B cell (primary cell): ENCODE measurements around the gene ANKRD24.

ENCODE experiments used
- EZH2 ChIP-seq: IDR thresholded peaks from 2 replicates; pipeline ENCODE4 v1.6.1; 2012; ENCODE audit warnings: borderline replicate concordance, low read depth, mild to moderate bottlenecking, moderate library complexity, low read length; ENCODE audit not compliant: insufficient read depth, poor library complexity, severe bottlenecking
- TF ChIP-seq, protein P1 (sequence below): fragments of 200-600 bp; IDR thresholded peaks from one replicate; pipeline ENCODE4 v1.8.0; 2022; ENCODE audit warnings: antibody characterized with exemption, mild to moderate bottlenecking

DNA sequence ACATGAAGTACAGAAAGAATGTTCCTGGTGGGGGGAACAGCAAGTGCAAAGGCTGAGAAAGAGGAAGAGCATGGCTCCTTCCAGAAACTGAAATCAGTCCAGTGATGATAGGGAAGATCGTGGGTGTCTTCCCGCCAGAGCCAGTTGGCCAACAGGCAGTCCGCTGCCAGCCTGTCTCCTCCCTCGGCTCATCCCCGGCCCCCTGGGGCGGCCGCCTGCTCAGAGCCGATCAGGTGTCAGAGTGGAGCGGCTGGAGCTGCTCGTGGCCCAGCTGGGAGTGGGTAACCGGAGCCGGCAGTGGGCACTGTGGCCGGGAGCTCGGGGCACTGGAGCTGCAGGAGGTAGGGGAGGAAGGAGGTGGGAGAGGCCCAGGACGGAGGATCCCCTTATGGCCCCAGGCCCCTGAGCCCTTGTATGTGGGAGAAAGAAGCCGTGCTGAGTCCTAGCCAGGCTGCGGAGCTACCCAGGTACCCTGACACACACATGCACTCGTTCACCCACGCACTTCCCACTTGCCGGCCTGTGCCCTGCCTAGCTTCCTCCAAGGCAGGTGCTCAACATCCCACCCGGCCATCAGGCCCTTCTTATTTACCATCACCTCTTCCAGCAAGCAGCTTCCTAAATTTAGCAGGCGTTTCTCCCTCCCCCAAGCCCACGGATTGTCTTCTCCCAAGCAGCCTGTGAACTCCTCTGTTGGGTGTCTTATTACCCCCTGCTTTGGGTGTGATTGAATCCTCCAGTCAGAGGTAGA, 1.7 kb downstream of the ANKRD24 start:
- TF ChIP-seq, protein P1, sequence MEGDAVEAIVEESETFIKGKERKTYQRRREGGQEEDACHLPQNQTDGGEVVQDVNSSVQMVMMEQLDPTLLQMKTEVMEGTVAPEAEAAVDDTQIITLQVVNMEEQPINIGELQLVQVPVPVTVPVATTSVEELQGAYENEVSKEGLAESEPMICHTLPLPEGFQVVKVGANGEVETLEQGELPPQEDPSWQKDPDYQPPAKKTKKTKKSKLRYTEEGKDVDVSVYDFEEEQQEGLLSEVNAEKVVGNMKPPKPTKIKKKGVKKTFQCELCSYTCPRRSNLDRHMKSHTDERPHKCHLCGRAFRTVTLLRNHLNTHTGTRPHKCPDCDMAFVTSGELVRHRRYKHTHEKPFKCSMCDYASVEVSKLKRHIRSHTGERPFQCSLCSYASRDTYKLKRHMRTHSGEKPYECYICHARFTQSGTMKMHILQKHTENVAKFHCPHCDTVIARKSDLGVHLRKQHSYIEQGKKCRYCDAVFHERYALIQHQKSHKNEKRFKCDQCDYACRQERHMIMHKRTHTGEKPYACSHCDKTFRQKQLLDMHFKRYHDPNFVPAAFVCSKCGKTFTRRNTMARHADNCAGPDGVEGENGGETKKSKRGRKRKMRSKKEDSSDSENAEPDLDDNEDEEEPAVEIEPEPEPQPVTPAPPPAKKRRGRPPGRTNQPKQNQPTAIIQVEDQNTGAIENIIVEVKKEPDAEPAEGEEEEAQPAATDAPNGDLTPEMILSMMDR: no peak
- TF ChIP-seq EZH2: no peak
